HCT116 (cell line): ENCODE data around the gene ARL4A. TPM values are rescaled to one million over a fixed set of nuclear protein-coding genes. Genes with fewer than 3 reads are reported as not detected.

ENCODE experiments used
- ATAC-seq: fragments of 200-7000 bp; cut with Tn5 transposase; 2 replicates; pipeline ENCODE4 v1.9.1; 2020; ENCODE audit warnings: mild to moderate bottlenecking, moderate library complexity
- BruUV-seq: library from RNA; stranded (reverse); fragments of 400-500 nt; replicated peaks from 2 replicates; lab custom pipeline; 2021; lab: Mats Ljungman, UMichigan
- CTCF ChIA-PET: fragments of 300-600 bp; sonication (Branson Sonifier 250); formaldehyde crosslinking; loops from one replicate; lab custom pipeline; 2021; ENCODE audit warnings: antibody characterized with exemption; lab: Charles Lee
- POLR2A ChIA-PET: fragments of 300-600, 350-600 bp; sonication (Branson Sonifier 250); formaldehyde crosslinking; loops from one replicate; lab custom pipeline; 2021; ENCODE audit warnings: antibody characterized with exemption; lab: Charles Lee
- RAD21 ChIA-PET, 2 experiments: fragments of 300-600 bp; sonication (Branson Sonifier 250); formaldehyde crosslinking; loops; one replicate each; lab custom pipeline; 2023; ENCODE audit warnings: low total read pairs in 2 of 2; ENCODE audit not compliant: uncharacterized antibody in 2 of 2, unreplicated experiment in 2 of 2, low non-redundant PET in 1 of 2; lab: Charles Lee
- DNase-seq: peaks from one replicate; pipeline ENCODE4 v3.0.0-alpha.2; 2010; ENCODE audit warnings: low read depth, low spot score
- H2AFZ ChIP-seq: fragments of 200-600 bp; shearing (Covaris generic), sonication (generic); 2 replicates; pipeline ENCODE4 v1.6.1; 2017; ENCODE audit warnings: low read depth, mixed run types, mixed read lengths, antibody characterized with exemption, low read length; ENCODE audit not compliant: poor library complexity, severe bottlenecking
- H3K27ac ChIP-seq: 2 replicates; pipeline ENCODE4 v1.5.1; 2012; ENCODE audit warnings: low read depth, low read length
- H3K27me3 ChIP-seq: fragments of 200-600 bp; sonication (generic); 2 replicates; pipeline ENCODE4 v1.6.1; 2016; ENCODE audit warnings: mixed run types, low read length, mixed read lengths; ENCODE audit not compliant: insufficient read depth
- H3K36me3 ChIP-seq, 2 experiments: fragments of 200-500 bp in 1 of 2; fragments of 200-600 bp in 1 of 2; sonication (Bioruptor generic) in 1 of 2; sonication (generic) in 1 of 2; 2 replicates each; pipeline versions ENCODE4 v1.5.1 to v1.6.1; 2014 to 2016; ENCODE audit warnings: low read length in 2 of 2, inconsistent platforms in 1 of 2, mixed read lengths in 1 of 2, mixed run types in 1 of 2; ENCODE audit not compliant: insufficient read depth in 2 of 2, control insufficient read depth in 1 of 2
- H3K4me1 ChIP-seq, 2 experiments: fragments of 200-600 bp in 1 of 2; sonication (generic) in 1 of 2; 2 replicates each; pipeline versions ENCODE4 v1.5.1 to v1.6.1; 2012 to 2017; ENCODE audit warnings: low read length in 2 of 2, inconsistent platforms in 1 of 2, mild to moderate bottlenecking in 1 of 2, mixed read lengths in 1 of 2, mixed run types in 1 of 2, moderate library complexity in 1 of 2; ENCODE audit not compliant: insufficient read depth in 2 of 2, control insufficient read depth in 1 of 2
- H3K4me2 ChIP-seq: fragments of 200-600 bp; sonication (generic); 2 replicates; pipeline ENCODE4 v1.6.1; 2017; ENCODE audit warnings: mixed run types, low read length, mixed read lengths
- H3K4me3 ChIP-seq, 2 experiments: fragments of 200-600 bp in 1 of 2; sonication (generic) in 1 of 2; replicated peaks in 1 of 2; 2 replicates each; pipeline ENCODE4 v1.5.1; 2011 to 2016; ENCODE audit warnings: low read length in 2 of 2, control low read depth in 1 of 2, low read depth in 1 of 2, mild to moderate bottlenecking in 1 of 2, mixed read lengths in 1 of 2, mixed run types in 1 of 2
- H3K79me2 ChIP-seq: fragments of 200-600 bp; sonication (generic); 2 replicates; pipeline ENCODE4 v1.6.1; 2017; ENCODE audit warnings: mild to moderate bottlenecking, mixed run types, low read length, moderate library complexity, mixed read lengths; ENCODE audit not compliant: insufficient read depth
- H3K9ac ChIP-seq: fragments of 200-600 bp; sonication (generic); 2 replicates; pipeline ENCODE4 v1.6.1; 2016; ENCODE audit warnings: low read length, mixed read lengths
- H3K9me2 ChIP-seq: fragments of 200-600 bp; sonication (generic), shearing (Covaris generic); 2 replicates; pipeline ENCODE4 v1.6.1; 2017; ENCODE audit warnings: mixed run types, mild to moderate bottlenecking, moderate library complexity; ENCODE audit not compliant: insufficient read depth
- H3K9me3 ChIP-seq, 2 experiments: fragments of 200-500 bp in 1 of 2; fragments of 200-600 bp in 1 of 2; sonication (Bioruptor generic) in 1 of 2; sonication (generic) in 1 of 2; 2 replicates each; pipeline ENCODE4 v1.6.1; 2014 to 2017; ENCODE audit warnings: low read length in 2 of 2, mixed read lengths in 2 of 2, inconsistent platforms in 1 of 2, low read depth in 1 of 2, mild to moderate bottlenecking in 1 of 2, mixed run types in 1 of 2, moderate library complexity in 1 of 2; ENCODE audit not compliant: control insufficient read depth in 1 of 2, insufficient read depth in 1 of 2
- H4K20me1 ChIP-seq: fragments of 200-600 bp; sonication (generic), shearing (Covaris generic); 2 replicates; pipeline ENCODE4 v1.6.1; 2017; ENCODE audit warnings: mixed run types, mild to moderate bottlenecking, moderate library complexity; ENCODE audit not compliant: insufficient read depth
- ATF3 ChIP-seq: IDR thresholded peaks from 2 replicates; pipeline ENCODE4 v1.6.1; 2012
- CTCF ChIP-seq, 3 experiments: fragments of 200-600 bp in 1 of 3; sonication (generic) in 1 of 3; IDR thresholded peaks in 2 of 3; conservative IDR thresholded peaks in 1 of 3; 2 replicates each; pipeline ENCODE4 v1.5.1; 2012 to 2017; ENCODE audit warnings: low read depth in 2 of 3, low read length in 2 of 3, antibody characterized with exemption in 1 of 3, borderline replicate concordance in 1 of 3, control low read depth in 1 of 3, mild to moderate bottlenecking in 1 of 3, mixed read lengths in 1 of 3, mixed run types in 1 of 3, moderate library complexity in 1 of 3; ENCODE audit not compliant: insufficient read depth in 1 of 3
- EGR1 ChIP-seq: IDR thresholded peaks from 2 replicates; pipeline ENCODE4 v1.6.1; 2012; ENCODE audit warnings: low read depth
- ELF1 ChIP-seq: IDR thresholded peaks from 2 replicates; pipeline ENCODE4 v1.6.1; 2012; ENCODE audit warnings: low read depth, borderline replicate concordance
- FOSL1 ChIP-seq: IDR thresholded peaks from 2 replicates; pipeline ENCODE4 v1.6.1; 2012; ENCODE audit warnings: low read depth
- JUND ChIP-seq: IDR thresholded peaks from 2 replicates; pipeline ENCODE4 v1.6.1; 2012
- MAX ChIP-seq: IDR thresholded peaks from 2 replicates; pipeline ENCODE4 v1.6.1; 2012
- POLR2A ChIP-seq: IDR thresholded peaks from 2 replicates; pipeline ENCODE4 v1.7.0; 2011; ENCODE audit warnings: borderline replicate concordance; ENCODE audit not compliant: insufficient read depth, insufficient read length; ENCODE audit errors: extremely low read depth
- POLR2AphosphoS5 ChIP-seq: IDR thresholded peaks from 2 replicates; pipeline ENCODE4 v1.6.1; 2011; ENCODE audit warnings: mild to moderate bottlenecking, low read depth, low read length, moderate library complexity
- REST ChIP-seq: IDR thresholded peaks from 2 replicates; pipeline ENCODE4 v1.6.1; 2012; ENCODE audit warnings: low read depth
- SP1 ChIP-seq: IDR thresholded peaks from 2 replicates; pipeline ENCODE4 v1.6.1; 2012; ENCODE audit warnings: low read depth
- SRF ChIP-seq: IDR thresholded peaks from 2 replicates; pipeline ENCODE4 v1.6.1; 2012; ENCODE audit warnings: low read depth
- TCF7L2 ChIP-seq: IDR thresholded peaks from 2 replicates; pipeline ENCODE4 v1.7.0; 2011; ENCODE audit warnings: borderline replicate concordance, inconsistent platforms; ENCODE audit not compliant: insufficient read depth, insufficient read length; ENCODE audit errors: extremely low read depth
- YY1 ChIP-seq: IDR thresholded peaks from 2 replicates; pipeline ENCODE4 v1.6.1; 2011; ENCODE audit warnings: low read length, low read depth, moderate library complexity, mild to moderate bottlenecking; ENCODE audit not compliant: insufficient replicate concordance; ENCODE audit errors: extremely low read depth
- ZBTB33 ChIP-seq: IDR thresholded peaks from 2 replicates; pipeline ENCODE4 v1.6.1; 2011; ENCODE audit warnings: mild to moderate bottlenecking, low read length, moderate library complexity; ENCODE audit not compliant: insufficient replicate concordance; ENCODE audit errors: extremely low read depth
- ZFX ChIP-seq: fragments of 450-650 bp; IDR thresholded peaks from 2 replicates; pipeline ENCODE4 v1.6.1; 2017
- ZNF274 ChIP-seq: fragments of 200-500 bp; sonication (Bioruptor generic); IDR thresholded peaks from 2 replicates; pipeline ENCODE4 v1.6.1; 2014; ENCODE audit warnings: mild to moderate bottlenecking, low read depth, low read length, inconsistent platforms
- intact Hi-C: fragments of 100-400 bp; cut with micrococcal nuclease; formaldehyde crosslinking; loops from 2 replicates; pipeline ENCODE4 v1.10.0; 2022
- total RNA-seq: library from RNA; stranded (reverse); gene quantifications from one replicate; pipeline ENCODE4 v1.2.1, GENCODE V29; 2021; ENCODE audit not compliant: unreplicated experiment

The ARL4A gene
- total RNA-seq, 1 experiment from 2014 or later = 44.6 TPM

- no peaks in the 10 kb centered on the region for H3K9me2 ChIP-seq
- no peak overlapping the region for H3K4me3 ChIP-seq
- H3K9ac ChIP-seq = no peak overlapping the region
- H3K9me3 ChIP-seq = no peaks in the 10 kb centered on the region
- peak overlapping the region; percentile 22 for H2AFZ ChIP-seq
- H3K4me2 ChIP-seq = no peak overlapping the region
- ChIA-PET POLR2A (no interaction called here), CTCF (no interaction called here), RAD21 (no interaction called here)
- H3K27ac ChIP-seq = no peak overlapping the region
- TF ChIP-seq SRF (no peak), POLR2AphosphoS5 (no peak), ELF1 (no peak), MAX (no peak), JUND (no peak), TCF7L2 (no peak), ZNF274 (no peak), REST (no peak), FOSL1 (no peak), POLR2A (no peak), ATF3 (no peak), ZBTB33 (no peak), YY1 (no peak), SP1 (no peak), CTCF (IDR thresholded peaks at IDR 0.05 in 2 of 3, conservative IDR thresholded peaks at IDR 0.05 in 1 of 3; ENCODE audit: borderline replicate concordance in 1 of 3, insufficient read depth in 1 of 3, low read depth in 2 of 3, low read length in 2 of 3) (no peak), EGR1 (no peak), ZFX (no peak)
- peaks cover 4 to 30% of the 10 kb centered on the region in 2 experiments for H3K4me1 ChIP-seq
- ATAC-seq = no peak
- H3K79me2 ChIP-seq = no peaks in the 10 kb centered on the region
- no peaks in the 10 kb centered on the region for H4K20me1 ChIP-seq
- intact Hi-C loops = loop anchor here (5.0 kb wide), 1 partner anchor 474 kb away; no protein-coding TSS in a partner anchor
- BruUV-seq = no TSS peak
- H3K36me3 ChIP-seq = no peaks in the 10 kb centered on the region
- H3K27me3 ChIP-seq = no peaks in the 10 kb centered on the region
- DNase-seq = no peak
These were observed 43.8 kb upstream of the ARL4A start for GRCh38 chr7:12643644-12644043.
